K562 (cell line): ENCODE data around the gene ABHD5. TPM values are rescaled to one million over a fixed set of nuclear protein-coding genes. Genes with fewer than 3 reads are reported as not detected.

Experiments used
- AFF4 ChIP-seq: sonication (generic); formaldehyde crosslinking; IDR thresholded peaks from 2 replicates; pipeline ENCODE4 v1.8.0; 2023; ENCODE audit warnings: mild to moderate bottlenecking, missing genetic modification reagents
- ARID2 ChIP-seq: fragments of 450-650 bp; IDR thresholded peaks from 2 replicates; pipeline ENCODE4 v1.6.1; 2017; ENCODE audit warnings: antibody characterized with exemption, mild to moderate bottlenecking
- ELF4 ChIP-seq: fragments of 450-650 bp; formaldehyde crosslinking; IDR thresholded peaks from 2 replicates; pipeline ENCODE4 v1.4.0; 2022; ENCODE audit warnings: missing genetic modification characterization
- EP300 ChIP-seq: IDR thresholded peaks from 2 replicates; pipeline ENCODE4 v1.6.1; 2012; ENCODE audit warnings: low read length, improper control_type of control experiment
- PCBP2 ChIP-seq: fragments of 200-400 bp; formaldehyde crosslinking; IDR thresholded peaks from 2 replicates; pipeline ENCODE4 v1.6.1; 2018; ENCODE audit warnings: low read length, low read depth, mild to moderate bottlenecking, moderate library complexity; ENCODE audit not compliant: poor library complexity, severe bottlenecking
- PHB ChIP-seq: fragments of 250-450 bp; sonication (Bioruptor Pico); IDR thresholded peaks from 2 replicates; pipeline ENCODE4 v1.5.0; 2021
- REST ChIP-seq, 2 experiments: fragments of 450-650 bp; formaldehyde crosslinking in 1 of 2; IDR thresholded peaks; 2 replicates each; pipeline versions ENCODE4 v1.4.0 to v1.6.1; 2014 to 2020; ENCODE audit warnings: mild to moderate bottlenecking in 2 of 2, borderline replicate concordance in 1 of 2, low read depth in 1 of 2
- THRAP3 ChIP-seq: fragments of 450-650 bp; IDR thresholded peaks from 2 replicates; pipeline ENCODE4 v1.6.1; 2016; ENCODE audit warnings: mild to moderate bottlenecking, inconsistent platforms, borderline replicate concordance
- ZNF561 ChIP-seq: fragments of 450-650 bp; formaldehyde crosslinking; conservative IDR thresholded peaks from 2 replicates; pipeline ENCODE4 v1.4.0; 2020; ENCODE audit warnings: mild to moderate bottlenecking, moderate library complexity
- polyA plus RNA-seq, 8 experiments: library from polyadenylated mRNA; depleted of rRNA in 4 of 8; stranded (reverse) in 5 of 8; unstranded in 3 of 8; fragments of >200 nt; fragmentation: Nextera tagmentation in 2 of 8; fragmentation: Illumina TruSeq in 1 of 8; extraction: Ambion mirVana in 2 of 8; extraction: Trizol in 1 of 8; gene quantifications; 2 replicates each; pipeline versions ENCODE4 v1.2.1 to v1.2.3, GENCODE V29; 2011 to 2014; ENCODE audit warnings: inconsistent platforms in 1 of 8, missing spikeins in 1 of 8
- total RNA-seq, 7 experiments: library from RNA; depleted of rRNA in 6 of 7; stranded (reverse); fragments of >200 nt in 6 of 7; fragmentation: Illumina TruSeq in 2 of 7; extraction: Trizol in 2 of 7; gene quantifications; 2 replicates each; pipeline versions ENCODE4 v1.2.1 to v1.2.3, GENCODE V29; 2011 to 2021; ENCODE audit warnings: low replicate concordance in 1 of 7
- TF ChIP-seq, protein P1 (sequence below): sonication (generic); formaldehyde crosslinking; IDR thresholded peaks from 2 replicates; pipeline ENCODE4 v1.8.0; 2022; ENCODE audit warnings: mild to moderate bottlenecking, low read depth, missing genetic modification reagents

ABHD5 gene
- total and polyA plus RNA-seq, 9 of the 15 experiments (the other 6 are each of a cell fraction or from before 2014, with no cell fraction given): 27.8 to 61.7 (median 39.9) TPM

GRCh38 chr3:43688245-43688650, 2.5 kb upstream of the ABHD5 start (continued):
- no peak for TF ChIP-seq ARID2
- no peak for TF ChIP-seq PHB (CRISPR knock-in tag)
- TF ChIP-seq PCBP2: no peak
- TF ChIP-seq EP300: no peak
- TF ChIP-seq AFF4 (CRISPR knock-in tag): no peak
- peak; percentile 93 for TF ChIP-seq ELF4 (CRISPR knock-in tag)
- TF ChIP-seq THRAP3: no peak
- no peak for TF ChIP-seq REST (IDR thresholded peaks at IDR 0.05; ENCODE audit: borderline replicate concordance)
- TF ChIP-seq REST (CRISPR knock-in tag; IDR thresholded peaks at IDR 0.05; ENCODE audit: low read depth): peak; percentile 75; the same call in 1 of the 2 replicates
- TF ChIP-seq, protein P1, sequence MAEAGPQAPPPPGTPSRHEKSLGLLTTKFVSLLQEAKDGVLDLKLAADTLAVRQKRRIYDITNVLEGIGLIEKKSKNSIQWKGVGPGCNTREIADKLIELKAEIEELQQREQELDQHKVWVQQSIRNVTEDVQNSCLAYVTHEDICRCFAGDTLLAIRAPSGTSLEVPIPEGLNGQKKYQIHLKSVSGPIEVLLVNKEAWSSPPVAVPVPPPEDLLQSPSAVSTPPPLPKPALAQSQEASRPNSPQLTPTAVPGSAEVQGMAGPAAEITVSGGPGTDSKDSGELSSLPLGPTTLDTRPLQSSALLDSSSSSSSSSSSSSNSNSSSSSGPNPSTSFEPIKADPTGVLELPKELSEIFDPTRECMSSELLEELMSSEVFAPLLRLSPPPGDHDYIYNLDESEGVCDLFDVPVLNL (CRISPR knock-in tag): no peak
- 0 out of 2 replicates have a peak, but pooled peaks have one; percentile 63 for TF ChIP-seq ZNF561
